Endothelial cell of umbilical vein (primary cell): Measurements from ENCODE around the gene CACNA1F. TPM values are rescaled to one million over a fixed set of nuclear protein-coding genes. Genes with fewer than 3 reads are reported as not detected.

Source experiments
- BruUV-seq: library from RNA; stranded (reverse); fragments of 400-500 nt; replicated peaks from 2 replicates; lab custom pipeline; 2021; lab: Mats Ljungman, UMichigan
- CTCF ChIA-PET: fragments of 300-600, 350-600 bp; sonication (Branson Sonifier 250); formaldehyde crosslinking; loops from one replicate; lab custom pipeline; 2021; ENCODE audit warnings: antibody characterized with exemption, inconsistent platforms; lab: Charles Lee
- POLR2A ChIA-PET: fragments of 300-600, 350-600 bp; sonication (Branson Sonifier 250); formaldehyde crosslinking; loops from one replicate; lab custom pipeline; 2021; ENCODE audit warnings: antibody characterized with exemption, inconsistent platforms; lab: Charles Lee
- DNase-seq: peaks from one replicate; pipeline ENCODE4 v3.0.0-alpha.2; 2011; ENCODE audit warnings: low read depth, low spot score
- FAIRE-seq: peaks from 2 replicates; lab custom pipeline; 2011; peaks lifted over from hg19 to GRCh38; lab: Jason Lieb, UNC
- H2AFZ ChIP-seq: 2 replicates; pipeline ENCODE4 v1.6.0; 2012; ENCODE audit warnings: low read depth, low read length, control low read depth, inconsistent platforms
- H3K27ac ChIP-seq: 2 replicates; pipeline ENCODE4 v1.5.1; 2011; ENCODE audit warnings: low read depth, mild to moderate bottlenecking, control low read depth, low read length, moderate library complexity; ENCODE audit not compliant: insufficient read depth
- H3K27me3 ChIP-seq, 2 experiments: 2 replicates each; pipeline versions ENCODE4 v1.6.0 to v1.6.1; 2011; ENCODE audit warnings: low read length in 2 of 2, mixed read lengths in 1 of 2; ENCODE audit not compliant: control insufficient read depth in 2 of 2, insufficient read depth in 2 of 2
- H3K36me3 ChIP-seq, 2 experiments: 2 replicates in 1 of 2; 3 replicates in 1 of 2; pipeline ENCODE4 v1.5.1; 2011; ENCODE audit warnings: low read length in 2 of 2, mild to moderate bottlenecking in 1 of 2, moderate library complexity in 1 of 2; ENCODE audit not compliant: control insufficient read depth in 2 of 2, insufficient read depth in 2 of 2; ENCODE audit errors: extremely low read depth in 1 of 2
- H3K4me1 ChIP-seq: 3 replicates; pipeline ENCODE4 v1.5.1; 2011; ENCODE audit warnings: mild to moderate bottlenecking, low read length; ENCODE audit not compliant: control insufficient read depth, insufficient read depth; ENCODE audit errors: extremely low read depth
- H3K4me2 ChIP-seq: 2 replicates; pipeline ENCODE4 v1.6.1; 2011; ENCODE audit warnings: low read length, control low read depth, mixed read lengths; ENCODE audit not compliant: insufficient read depth
- H3K4me3 ChIP-seq, 3 experiments: fragments of 200-600 bp in 1 of 3; sonication (generic), shearing (Covaris generic) in 1 of 3; replicated peaks in 1 of 3; 2 replicates each; pipeline ENCODE4 v1.5.1; 2011 to 2016; ENCODE audit warnings: control low read depth in 3 of 3, low read length in 3 of 3, mild to moderate bottlenecking in 2 of 3, inconsistent platforms in 1 of 3, low read depth in 1 of 3, moderate library complexity in 1 of 3; ENCODE audit not compliant: insufficient read depth in 1 of 3
- H3K79me2 ChIP-seq: 2 replicates; pipeline ENCODE4 v1.6.0; 2012; ENCODE audit warnings: low read length, inconsistent platforms; ENCODE audit not compliant: control insufficient read depth, insufficient read depth
- H3K9ac ChIP-seq: replicated peaks from 2 replicates; pipeline ENCODE3; 2011; ENCODE audit warnings: low read length, control low read depth; ENCODE audit not compliant: insufficient read depth; ENCODE audit errors: extremely low read depth
- H3K9me1 ChIP-seq: replicated peaks from 3 replicates; pipeline ENCODE4 v1.6.0; 2011; ENCODE audit warnings: mild to moderate bottlenecking, low read length; ENCODE audit not compliant: control insufficient read depth, insufficient read depth; ENCODE audit errors: extremely low read depth
- H3K9me3 ChIP-seq: replicated peaks from 2 replicates; pipeline ENCODE4 v1.5.1; 2012; ENCODE audit warnings: low read length, inconsistent platforms; ENCODE audit not compliant: control insufficient read depth, insufficient read depth
- H4K20me1 ChIP-seq: replicated peaks from 2 replicates; pipeline ENCODE3; 2011; ENCODE audit warnings: mild to moderate bottlenecking, low read length; ENCODE audit not compliant: control insufficient read depth, insufficient read depth; ENCODE audit errors: extremely low read depth
- EZH2 ChIP-seq: IDR thresholded peaks from 2 replicates; pipeline ENCODE4 v1.6.1; 2012; ENCODE audit warnings: borderline replicate concordance, low read depth, mild to moderate bottlenecking, moderate library complexity, low read length, inconsistent platforms; ENCODE audit not compliant: severe bottlenecking
- FOS ChIP-seq: IDR thresholded peaks from 2 replicates; pipeline ENCODE4 v1.6.1; 2011; ENCODE audit warnings: mild to moderate bottlenecking, low read length, moderate library complexity, borderline replicate concordance; ENCODE audit not compliant: insufficient read depth
- GATA2 ChIP-seq: IDR thresholded peaks from 2 replicates; pipeline ENCODE4 v1.7.0; 2011; ENCODE audit warnings: low read depth, mild to moderate bottlenecking, moderate library complexity, mixed read lengths, low read length; ENCODE audit not compliant: insufficient read length, insufficient read depth
- JUN ChIP-seq: IDR thresholded peaks from 2 replicates; pipeline ENCODE4 v1.6.1; 2011; ENCODE audit warnings: borderline replicate concordance, low read depth; ENCODE audit not compliant: insufficient read length, insufficient read depth
- MYC ChIP-seq: IDR thresholded peaks from one replicate; pipeline ENCODE4 v1.6.1; 2011; ENCODE audit warnings: mild to moderate bottlenecking, low read depth, low read length
- POLR2A ChIP-seq: IDR thresholded peaks from 2 replicates; pipeline ENCODE4 v1.6.1; 2012; ENCODE audit warnings: low read depth, mild to moderate bottlenecking, control low read depth, low read length
- POLR2AphosphoS5 ChIP-seq: IDR thresholded peaks from 2 replicates; pipeline ENCODE4 v1.6.1; 2012; ENCODE audit warnings: low read depth, mild to moderate bottlenecking, control low read depth, low read length, moderate library complexity; ENCODE audit not compliant: insufficient read depth
- dilution Hi-C: fragments of 300-500 bp; cut with MboI; formaldehyde crosslinking; loops from one replicate; pipeline ENCODE4 v1.15.0; 2019; ENCODE audit warnings: low sequenced_read_pairs; ENCODE audit not compliant: extremely low pct_ligation_motif_present
- intact Hi-C: fragments of 100-400 bp; cut with micrococcal nuclease; formaldehyde crosslinking; loops from one replicate; pipeline ENCODE4 v1.10.0; 2022
- polyA plus RNA-seq, 4 experiments: library from polyadenylated mRNA; depleted of rRNA in 3 of 4; stranded (reverse) in 3 of 4; unstranded in 1 of 4; fragments of >200 nt; gene quantifications; 2 replicates each; pipeline versions ENCODE4 v1.2.1 to v1.2.3, GENCODE V29; 2011 to 2012; ENCODE audit warnings: missing spikeins in 1 of 4
- total RNA-seq: library from RNA; stranded (reverse); gene quantifications from 2 replicates; pipeline ENCODE4 v1.2.3, GENCODE V29; 2021
- TF ChIP-seq, protein P1 (sequence below): IDR thresholded peaks from 2 replicates; pipeline ENCODE4 v1.6.1; 2011; ENCODE audit not compliant: insufficient read depth, insufficient read length
- TF ChIP-seq, protein P2 (sequence below), 2 donors: IDR thresholded peaks; 1 replicate in 1 of 2; 2 replicates in 1 of 2; pipeline ENCODE4 v1.5.1; 2011; ENCODE audit warnings: low read length in 2 of 2, mild to moderate bottlenecking in 2 of 2, moderate library complexity in 2 of 2, control low read depth in 1 of 2, inconsistent platforms in 1 of 2, low read depth in 1 of 2; ENCODE audit not compliant: insufficient read depth in 1 of 2; ENCODE audit errors: extremely low read depth in 1 of 2

The CACNA1F gene
- total and polyA plus RNA-seq, 2 donors (not counting 3 experiments of a cell fraction or from before 2014, with no cell fraction given), result not detected

DNA sequence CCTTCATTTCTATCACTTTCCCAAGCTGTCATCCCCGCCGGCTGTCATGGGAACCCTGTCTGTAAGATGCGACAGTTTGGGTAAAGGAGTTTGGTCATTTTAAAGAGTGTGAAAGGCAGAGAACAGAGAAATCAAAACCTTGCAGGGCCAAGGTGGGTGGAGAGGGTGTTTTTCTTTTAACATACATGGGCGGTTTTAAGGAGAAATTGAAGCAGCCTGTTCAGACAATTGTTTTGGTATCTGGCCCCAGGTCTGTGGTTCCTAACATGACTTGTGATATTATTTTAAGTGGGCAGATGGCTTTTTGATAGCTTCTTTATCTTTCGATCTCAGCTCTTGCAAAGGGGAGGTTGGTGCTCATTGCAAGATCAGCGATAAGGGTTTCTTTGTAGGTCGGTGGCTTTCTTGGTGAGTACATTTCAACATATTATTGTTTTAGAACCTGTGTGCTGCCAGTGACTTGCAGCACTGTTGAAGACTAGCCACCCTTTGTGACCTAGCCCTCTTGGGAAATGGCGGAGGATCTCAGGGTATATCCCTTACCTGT lies 40.1 kb upstream of the CACNA1F start:
- FAIRE-seq (no peak), DNase-seq (no peak)
- dilution Hi-C loops, result no loop called here
- no TSS peak for BruUV-seq
- Histone ChIP-seq H3K9ac (no peak overlapping the region), H3K27me3 (no peaks in the 10 kb centered on the region), H3K4me1 (no peaks in the 10 kb centered on the region), H3K4me3 (no peak overlapping the region), H4K20me1 (no peaks in the 10 kb centered on the region), H3K79me2 (peaks cover 17% of the 10 kb centered on the region), H3K27ac (no peak overlapping the region), H3K9me1 (no peaks in the 10 kb centered on the region), H3K36me3 (no peaks in the 10 kb centered on the region), H2AFZ (no peak overlapping the region), H3K9me3 (no peaks in the 10 kb centered on the region), H3K4me2 (no peak overlapping the region)
- TF ChIP-seq JUN (no peak), GATA2 (no peak), MYC (no peak), POLR2A (no peak), FOS (no peak), EZH2 (no peak), POLR2AphosphoS5 (no peak)
- TF ChIP-seq, protein P1, sequence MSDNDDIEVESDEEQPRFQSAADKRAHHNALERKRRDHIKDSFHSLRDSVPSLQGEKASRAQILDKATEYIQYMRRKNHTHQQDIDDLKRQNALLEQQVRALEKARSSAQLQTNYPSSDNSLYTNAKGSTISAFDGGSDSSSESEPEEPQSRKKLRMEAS, result no peak
- TF ChIP-seq, protein P2, sequence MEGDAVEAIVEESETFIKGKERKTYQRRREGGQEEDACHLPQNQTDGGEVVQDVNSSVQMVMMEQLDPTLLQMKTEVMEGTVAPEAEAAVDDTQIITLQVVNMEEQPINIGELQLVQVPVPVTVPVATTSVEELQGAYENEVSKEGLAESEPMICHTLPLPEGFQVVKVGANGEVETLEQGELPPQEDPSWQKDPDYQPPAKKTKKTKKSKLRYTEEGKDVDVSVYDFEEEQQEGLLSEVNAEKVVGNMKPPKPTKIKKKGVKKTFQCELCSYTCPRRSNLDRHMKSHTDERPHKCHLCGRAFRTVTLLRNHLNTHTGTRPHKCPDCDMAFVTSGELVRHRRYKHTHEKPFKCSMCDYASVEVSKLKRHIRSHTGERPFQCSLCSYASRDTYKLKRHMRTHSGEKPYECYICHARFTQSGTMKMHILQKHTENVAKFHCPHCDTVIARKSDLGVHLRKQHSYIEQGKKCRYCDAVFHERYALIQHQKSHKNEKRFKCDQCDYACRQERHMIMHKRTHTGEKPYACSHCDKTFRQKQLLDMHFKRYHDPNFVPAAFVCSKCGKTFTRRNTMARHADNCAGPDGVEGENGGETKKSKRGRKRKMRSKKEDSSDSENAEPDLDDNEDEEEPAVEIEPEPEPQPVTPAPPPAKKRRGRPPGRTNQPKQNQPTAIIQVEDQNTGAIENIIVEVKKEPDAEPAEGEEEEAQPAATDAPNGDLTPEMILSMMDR (IDR thresholded peaks at IDR 0.05; ENCODE audit: extremely low read depth in 1 of 2, insufficient read depth in 1 of 2, low read depth in 1 of 2, low read length in 2 of 2), result no peak
- intact Hi-C loops, result no loop called here
- POLR2A ChIA-PET, result no interaction called here
- CTCF ChIA-PET, result no interaction called here
